Fibroblast of villous mesenchyme (primary cell): ENCODE results near the gene NFKBIB. TPM values are rescaled to one million over a fixed set of nuclear protein-coding genes. Genes with fewer than 3 reads are reported as not detected.

ENCODE experiments used
- DNase-seq: peaks from one replicate; pipeline ENCODE4 v3.0.0-alpha.2; 2010; ENCODE audit warnings: low read depth
- H3K4me3 ChIP-seq: 2 replicates; pipeline ENCODE4 v1.5.1; 2011; ENCODE audit warnings: low read depth, mild to moderate bottlenecking, low read length
- CTCF ChIP-seq: IDR thresholded peaks from 2 replicates; pipeline ENCODE4 v1.5.1; 2012; ENCODE audit warnings: low read depth, mild to moderate bottlenecking, low read length; ENCODE audit not compliant: insufficient read depth
- total RNA-seq: library from RNA; depleted of rRNA; stranded (reverse); fragments of >200 nt; gene quantifications from 2 replicates; pipeline ENCODE4 v1.2.3, GENCODE V29; 2012

Gene NFKBIB
- total RNA-seq, 1 donor, result 7.3 TPM

DNA sequence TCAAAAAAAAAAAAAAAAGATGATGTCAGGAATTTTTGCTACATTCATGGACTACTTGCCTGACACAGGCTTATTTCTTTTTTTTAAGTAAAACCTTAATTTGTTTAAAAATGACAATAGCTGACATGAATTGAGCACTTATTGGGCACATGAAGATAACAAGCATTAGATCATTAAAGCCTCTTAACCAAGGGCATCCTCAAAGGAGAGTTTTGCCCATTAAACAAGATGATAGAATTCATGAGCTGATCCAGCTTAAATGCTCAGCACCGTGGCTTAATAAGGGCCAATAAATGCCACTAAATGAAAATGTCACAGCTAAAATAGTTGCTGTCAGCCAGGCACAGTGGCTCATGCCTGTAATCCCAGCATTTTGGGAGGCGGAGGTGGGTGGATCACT, 56.5 kb downstream of the NFKBIB start:
- no peak for DNase-seq
- no peak for TF ChIP-seq CTCF
- no peak overlapping the region for H3K4me3 ChIP-seq

- no peak overlapping the region for H3K4me3 ChIP-seq
- DNase-seq, result no peak
- no peak for TF ChIP-seq CTCF
Observed at GRCh38 chr19:38958301-38958700, 58.5 kb downstream of the NFKBIB start.

Other genes with a start within 250 kb of the NFKBIB start
- 0.86 TPM in 1 of 2 replicates, not detected in the other for gene CAPN12, start 155.5 kb upstream of the NFKBIB start, total RNA-seq
- gene LGALS7, start 126.5 kb upstream of the NFKBIB start, total RNA-seq, result not detected in 2 replicates
- gene LGALS7B, start 110.8 kb upstream of the NFKBIB start, total RNA-seq, result not detected in 2 replicates
- gene LGALS4, start 87.0 kb upstream of the NFKBIB start, total RNA-seq, result 0.43 TPM in 1 of 2 replicates, not detected in the other
- gene ECH1, start 68.2 kb upstream of the NFKBIB start, total RNA-seq, result 29.4 and 30.9 TPM in 2 replicates
- 223 and 268 TPM in 2 replicates for gene HNRNPL, start 50.0 kb upstream of the NFKBIB start, total RNA-seq
- gene RINL, start 21.7 kb upstream of the NFKBIB start, total RNA-seq, result 1.3 TPM in 2 replicates
- 45.3 and 57.0 TPM in 2 replicates for gene SIRT2, start 351 bp upstream of the NFKBIB start, total RNA-seq
- gene CCER2, start 12.2 kb downstream of the NFKBIB start, total RNA-seq, result not detected in 2 replicates
- gene SARS2, start 30.8 kb downstream of the NFKBIB start, total RNA-seq, result 19.0 and 23.8 TPM in 2 replicates
- gene MRPS12, start 31.0 kb downstream of the NFKBIB start, total RNA-seq, result 24.6 and 38.7 TPM in 2 replicates
- gene FBXO17, start 75.8 kb downstream of the NFKBIB start, total RNA-seq, result 19.9 and 29.0 TPM in 2 replicates
- gene FBXO27, start 132.6 kb downstream of the NFKBIB start, total RNA-seq, result 2.9 and 4.7 TPM in 2 replicates
- not detected in 2 replicates for gene ACP7, start 184.4 kb downstream of the NFKBIB start, total RNA-seq
- gene PAK4, start 225.8 kb downstream of the NFKBIB start, total RNA-seq, result 6.8 and 9.5 TPM in 2 replicates